NOMO-1 treated with DMSO at 0.1 percent for 48 hours (cell line): Measurements from ENCODE around the gene CHRNB4.
"Not testable (repeated sequence)": the region's sequence is repeated elsewhere in the genome, so short reads cannot be mapped to it uniquely, and the experiment has no call there.

Source experiments
- DNase-seq: peaks from one replicate; lab custom pipeline; 2025; ENCODE audit not compliant: unreplicated experiment; lab: John Stamatoyannopoulos, UW

Gene CHRNB4

DNA sequence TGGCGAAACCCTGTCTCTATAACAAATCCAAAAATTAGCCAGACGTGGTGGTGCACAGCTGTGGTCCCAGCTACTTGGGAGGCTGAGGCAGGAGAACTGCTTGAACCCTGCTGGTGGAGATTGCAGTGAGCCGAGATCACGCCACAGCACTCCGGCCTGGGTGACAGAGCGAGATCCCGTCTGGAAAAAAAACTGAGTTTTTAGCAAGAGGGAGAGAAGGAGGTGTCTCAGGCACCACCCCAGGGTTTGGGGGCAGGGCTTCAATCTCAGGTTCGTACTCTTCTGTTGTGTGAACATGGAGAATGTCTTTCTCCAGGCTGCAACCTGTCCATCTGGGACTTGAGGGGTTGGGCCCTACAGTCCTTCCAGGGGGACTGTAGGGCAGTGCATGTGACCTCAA, 22.9 kb downstream of the CHRNB4 start:
- no peak for DNase-seq

DNA sequence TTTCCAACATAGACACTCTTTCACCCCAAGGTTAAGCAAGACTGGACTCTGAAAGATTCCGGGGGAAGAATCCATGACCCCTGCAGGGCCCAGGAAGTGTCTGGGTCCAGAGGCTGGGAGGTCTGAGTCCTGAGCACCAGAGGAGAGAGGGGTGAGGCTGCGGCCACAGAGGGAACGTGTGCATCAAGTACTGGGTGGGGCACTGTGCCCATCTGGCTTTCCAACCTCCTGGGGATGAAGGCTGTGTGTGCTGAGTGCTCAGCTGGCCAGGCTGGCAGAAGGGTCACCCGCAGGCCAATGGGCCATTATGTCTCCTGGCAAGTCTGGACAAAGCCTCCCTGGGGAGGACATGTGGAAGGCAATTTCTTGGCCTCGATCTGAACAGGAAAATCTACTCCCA, 23.5 kb downstream of the CHRNB4 start:
- DNase-seq, result no peak

DNA sequence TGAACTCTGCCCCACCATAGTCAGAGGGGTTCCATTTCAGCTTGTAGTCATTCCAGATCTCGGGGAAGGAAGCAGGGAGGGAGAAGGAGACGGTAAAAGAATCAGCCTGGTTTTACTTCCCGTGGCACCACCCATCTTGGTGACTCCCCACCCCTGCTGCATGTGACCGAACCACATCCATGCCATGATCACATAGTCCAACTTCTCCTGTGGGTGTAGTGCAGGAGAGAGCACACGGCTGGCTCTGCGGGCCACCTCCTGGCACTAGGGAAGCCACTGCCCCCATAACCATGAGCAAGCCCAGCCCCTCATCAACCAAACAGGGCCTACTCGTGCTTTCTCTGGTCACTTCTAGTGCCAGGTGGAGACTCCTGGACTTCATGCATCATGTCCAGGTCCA, 23.9 kb downstream of the CHRNB4 start:
- no peak for DNase-seq

DNA sequence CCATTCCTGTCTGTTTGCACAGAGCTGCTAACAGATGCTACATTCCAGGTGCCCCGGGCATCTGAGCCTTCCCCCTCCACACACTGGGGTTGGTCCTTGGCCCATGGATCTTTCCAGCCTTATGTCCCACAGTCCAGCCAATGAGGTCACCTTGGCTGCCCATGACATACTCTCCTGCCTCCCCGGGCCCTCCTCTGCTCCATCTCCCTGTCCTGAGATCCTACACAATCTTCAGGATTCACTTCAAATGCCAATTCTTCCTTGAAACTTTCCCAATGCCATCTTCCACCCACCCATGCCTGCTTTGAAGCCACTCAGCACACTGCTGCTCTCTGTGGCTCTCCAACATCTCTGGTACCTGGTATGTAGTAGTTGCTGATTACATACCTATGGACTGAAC, 24.5 kb downstream of the CHRNB4 start:
- DNase-seq, result no peak

DNA sequence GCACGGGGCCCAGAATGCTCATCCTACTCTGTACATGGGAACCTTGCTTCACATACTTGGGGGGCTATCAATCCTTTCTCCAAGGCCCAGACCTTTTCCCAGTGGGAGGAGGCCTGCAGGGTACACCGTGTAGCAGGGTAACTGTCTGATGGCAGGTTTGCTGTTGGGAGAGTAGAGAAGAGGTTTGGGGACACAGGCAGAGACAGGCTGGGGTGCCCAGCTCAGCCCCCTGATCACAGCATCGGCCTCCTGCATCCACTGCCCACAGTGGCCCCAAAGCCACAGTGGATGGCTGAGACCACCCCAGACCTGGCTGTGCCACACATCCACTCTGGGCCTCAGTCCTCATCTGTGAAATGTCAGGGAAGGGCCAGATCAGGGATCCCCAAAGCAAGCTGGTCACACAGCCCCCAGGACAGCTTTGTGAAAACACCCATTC, 25.8 kb downstream of the CHRNB4 start:
- DNase-seq, result no peak

DNA sequence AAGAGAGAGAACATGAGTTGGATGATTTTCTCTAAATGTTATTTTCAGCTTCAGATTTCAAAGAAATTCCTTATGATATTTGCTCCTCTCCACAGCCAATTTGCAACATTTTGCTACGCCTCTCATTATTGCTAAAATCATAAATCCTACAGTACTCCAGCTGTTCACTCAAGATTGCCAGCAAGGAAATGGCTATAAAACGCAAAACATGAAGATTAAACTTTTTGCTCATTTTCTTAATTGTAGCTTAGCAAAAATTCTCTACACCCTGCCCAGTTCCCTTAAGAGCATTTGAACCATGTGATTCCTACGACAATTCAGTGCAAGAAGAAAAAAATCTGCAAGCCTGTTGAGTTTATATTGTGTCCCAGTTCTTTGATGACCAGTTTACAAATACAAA, 27.0 kb downstream of the CHRNB4 start:
- no peak for DNase-seq

DNA sequence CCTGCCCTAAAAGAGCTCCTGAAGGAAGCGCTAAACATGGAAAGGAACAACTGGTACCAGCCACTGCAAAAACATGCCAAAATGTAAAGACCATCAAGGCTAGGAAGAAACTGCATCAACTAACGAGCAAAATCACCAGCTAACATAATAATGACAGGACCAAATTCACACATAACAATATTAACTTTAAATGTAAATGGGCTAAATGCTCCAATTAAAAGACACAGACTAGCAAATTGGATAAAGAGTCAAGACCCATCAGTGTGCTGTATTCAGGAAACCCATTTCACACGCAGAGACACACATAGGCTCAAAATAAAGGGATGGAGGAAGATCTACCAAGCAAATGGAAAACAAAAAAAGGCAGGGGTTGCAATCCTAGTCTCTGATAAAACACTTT, 31.5 kb downstream of the CHRNB4 start:
- not testable (repeated sequence) for DNase-seq

DNA sequence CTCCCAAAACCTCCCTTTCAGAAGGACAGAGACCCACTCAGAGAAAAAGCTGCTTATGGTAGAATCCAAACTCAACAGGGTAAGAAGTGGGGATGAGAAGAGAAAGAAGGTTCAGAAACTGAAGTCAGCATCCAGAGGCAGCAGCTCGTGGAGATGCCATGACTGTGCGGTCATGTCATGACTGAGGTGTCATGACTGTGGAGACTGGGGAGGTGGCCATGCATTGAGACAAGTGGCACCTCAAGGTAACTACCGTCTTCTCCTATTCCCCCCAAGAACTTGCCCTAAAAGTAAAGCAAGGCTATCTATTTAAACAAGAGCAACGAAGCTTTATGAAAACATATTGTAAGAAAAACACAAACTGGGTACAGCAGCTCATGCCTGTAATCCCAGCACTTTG, 35.3 kb downstream of the CHRNB4 start:
- DNase-seq, result no peak

DNA sequence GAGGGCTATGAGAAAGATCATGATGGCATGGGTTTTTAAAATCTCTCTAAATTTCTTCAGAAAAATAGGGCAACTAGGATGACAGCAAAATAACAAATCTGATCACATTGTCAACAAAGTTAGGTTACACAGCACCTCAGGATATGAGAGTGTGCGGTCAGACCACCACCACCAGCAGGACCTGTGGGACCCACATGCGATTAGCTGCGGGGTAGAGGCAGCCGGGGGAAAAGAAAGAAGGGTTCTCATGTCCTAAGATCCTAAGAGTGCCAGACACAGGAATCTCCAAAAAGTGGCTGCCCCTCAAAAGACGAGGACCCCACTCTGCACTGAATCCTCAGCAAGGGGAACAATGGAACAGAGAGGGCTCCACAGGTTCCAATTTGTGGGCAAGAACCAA, 35.8 kb downstream of the CHRNB4 start:
- DNase-seq, result no peak

DNA sequence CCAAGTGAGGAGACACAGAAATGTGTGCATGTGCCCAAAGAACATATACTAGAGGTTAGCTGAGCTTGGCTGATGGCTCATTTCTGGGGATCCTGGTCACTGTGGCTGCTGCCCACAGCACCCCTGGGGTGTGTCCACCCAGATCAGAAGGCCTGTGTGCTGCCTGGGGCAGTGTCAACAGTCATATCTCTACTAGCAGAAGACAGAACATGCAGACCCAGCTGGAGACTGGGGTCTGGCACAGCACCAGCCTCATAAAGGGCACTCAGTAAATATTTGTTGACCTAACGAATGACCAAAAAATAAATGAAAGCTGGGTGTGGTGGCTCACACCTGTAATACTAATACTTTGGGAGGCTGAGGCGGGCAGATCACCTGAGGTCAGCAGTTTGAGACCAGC, 36.6 kb downstream of the CHRNB4 start:
- no peak for DNase-seq

DNA sequence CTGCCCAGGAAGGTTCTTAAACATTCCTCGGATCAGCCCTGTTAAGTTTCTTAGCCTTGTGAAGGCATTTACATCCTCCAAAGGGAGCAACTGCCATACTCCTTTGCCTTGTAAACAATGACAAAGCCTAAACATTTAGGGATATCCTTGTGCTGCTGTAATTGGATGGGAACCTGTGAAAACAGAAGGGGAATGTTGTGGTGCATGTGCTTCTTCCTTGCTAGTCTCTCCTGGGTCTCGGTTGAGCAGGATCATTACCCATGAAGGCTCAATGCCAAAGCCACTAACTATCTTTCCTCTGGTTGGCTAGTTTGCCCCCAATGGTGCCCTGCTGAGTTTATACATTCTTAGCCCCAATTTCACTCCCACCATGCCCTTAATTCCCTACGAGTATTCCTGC, 37.5 kb downstream of the CHRNB4 start:
- no peak for DNase-seq

DNA sequence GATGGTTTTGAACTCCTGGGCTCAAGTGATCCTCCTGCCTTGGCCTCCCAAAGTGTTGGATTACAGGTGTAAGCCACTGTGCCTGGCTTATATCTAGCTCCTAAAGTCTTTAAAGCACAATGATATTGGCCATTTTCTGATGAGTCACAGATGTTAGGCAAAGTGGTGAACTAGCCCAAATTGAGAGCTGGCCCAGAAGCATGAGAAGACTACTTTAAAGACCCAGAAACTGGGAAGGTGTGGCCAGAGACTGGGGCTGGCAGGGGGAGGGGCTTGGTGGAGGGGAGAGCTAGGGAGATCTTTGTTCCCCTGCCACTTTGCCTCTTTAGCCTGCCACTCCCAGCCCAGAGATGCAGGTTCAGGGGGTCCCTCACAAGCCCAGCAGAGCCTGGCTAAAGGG, 41.8 kb downstream of the CHRNB4 start:
- DNase-seq, result no peak

DNA sequence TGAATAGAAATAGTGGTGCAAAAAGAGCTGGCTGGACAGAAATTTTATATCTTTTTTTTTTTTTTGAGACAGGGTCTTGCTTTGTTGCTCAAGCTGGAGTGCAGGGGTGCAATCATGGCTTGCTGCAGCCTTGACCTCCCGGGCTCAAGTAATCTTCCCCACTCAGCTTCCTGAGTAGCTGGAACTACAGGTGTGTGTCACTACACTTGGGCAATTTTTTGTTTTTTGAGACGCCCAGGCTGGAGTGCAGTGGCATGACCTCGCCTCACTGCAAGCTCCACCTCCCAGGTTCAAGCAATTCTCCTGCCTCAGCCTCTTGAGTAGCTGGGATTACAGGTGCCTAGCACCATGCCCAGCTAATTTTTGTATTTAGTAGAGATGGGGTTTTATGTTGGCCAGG, 42.7 kb downstream of the CHRNB4 start:
- DNase-seq, result no peak

DNA sequence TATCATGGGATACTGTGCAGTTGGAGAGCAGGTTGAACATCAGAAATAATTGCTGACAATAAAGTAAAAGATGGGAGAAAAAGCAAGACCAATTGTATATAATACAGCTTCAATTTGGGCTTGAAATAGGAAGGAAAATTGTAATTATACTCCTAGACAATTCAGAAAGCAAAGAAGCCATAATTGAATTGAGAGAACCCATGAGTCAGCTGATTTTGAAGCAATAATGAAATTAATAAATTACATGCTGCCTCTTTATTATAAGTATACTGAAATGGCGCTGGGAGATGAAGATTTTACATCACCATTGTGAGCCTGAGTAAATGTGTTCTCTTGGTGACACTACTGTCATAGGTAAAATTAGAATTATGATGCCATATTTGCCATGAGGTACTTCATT, 43.4 kb downstream of the CHRNB4 start:
- DNase-seq, result no peak

DNA sequence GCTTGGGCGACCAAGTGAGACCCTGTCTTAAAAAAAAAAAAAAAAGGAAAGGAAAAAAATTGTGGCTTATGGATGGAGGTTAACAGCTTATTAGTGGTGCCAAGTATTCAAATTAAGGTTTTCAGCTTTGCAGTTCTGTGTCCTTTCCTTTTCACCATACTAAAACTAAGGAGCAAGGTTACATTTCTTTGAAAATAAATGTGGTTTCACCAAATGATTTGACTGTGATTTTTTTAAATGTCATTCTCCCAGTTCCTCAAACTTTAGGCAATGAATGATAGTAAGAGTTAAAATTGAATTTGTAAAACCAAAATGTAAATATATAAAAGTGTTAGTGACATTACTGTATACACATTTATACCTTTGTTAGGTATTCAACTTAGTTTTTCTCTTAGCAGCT, 66.1 kb downstream of the CHRNB4 start:
- DNase-seq, result no peak
